AG04449 (cell line): ENCODE data around the gene UMAD1.

Source experiments
- CTCF ChIA-PET: fragments of 350-600 bp; formaldehyde crosslinking; extraction: SDS; loops from one replicate; lab custom pipeline; 2021; ENCODE audit warnings: antibody characterized with exemption; lab: Yijun Ruan, JAX
- POLR2A ChIA-PET: fragments of 400-600, 350-600 bp; formaldehyde crosslinking; extraction: SDS; loops from one replicate; lab custom pipeline; 2020; ENCODE audit warnings: antibody characterized with exemption, inconsistent platforms; lab: Yijun Ruan, JAX
- DNase-seq: peaks from one replicate; pipeline ENCODE4 v3.0.0-alpha.2; 2010; ENCODE audit warnings: low read depth, low spot score
- H3K4me3 ChIP-seq: 2 replicates; pipeline ENCODE4 v1.5.1; 2011; ENCODE audit warnings: low read depth, mild to moderate bottlenecking, control low read depth, low read length
- CTCF ChIP-seq: IDR thresholded peaks from one replicate; pipeline ENCODE4 v1.5.1; 2011; ENCODE audit warnings: mild to moderate bottlenecking, moderate library complexity, low read length, control low read depth, inconsistent platforms; ENCODE audit not compliant: insufficient read depth; ENCODE audit errors: missing control alignments

UMAD1 gene

GRCh38 chr7:7868572-7868899 lies 228.0 kb downstream of the UMAD1 start:
- ChIA-PET CTCF (interaction anchor here (1.1 kb wide), 1 partner anchor 11 kb away, joined by 3 read pairs; no protein-coding TSS in a partner anchor), POLR2A (no interaction called here)
- TF ChIP-seq CTCF = no peak
- no peak overlapping the region for H3K4me3 ChIP-seq
- DNase-seq = no peak

GRCh38 chr7:7869036-7869435 lies 228.5 kb downstream of the UMAD1 start:
- no peak overlapping the region for H3K4me3 ChIP-seq
- ChIA-PET CTCF (interaction anchor here (1.1 kb wide), 1 partner anchor 11 kb away, joined by 3 read pairs; no protein-coding TSS in a partner anchor), POLR2A (no interaction called here)
- TF ChIP-seq CTCF = no peak
- no peak for DNase-seq

GRCh38 chr7:7869651-7870050 lies 229.1 kb downstream of the UMAD1 start:
- no peak for TF ChIP-seq CTCF
- CTCF ChIA-PET = interaction anchor here (1.1 to 1.7 kb wide), 2 partner anchors 8 to 12 kb away, joined by 3 to 4 read pairs; no protein-coding TSS in a partner anchor
- POLR2A ChIA-PET = no interaction called here

GRCh38 chr7:7870555-7870954 lies 230.0 kb downstream of the UMAD1 start:
- ChIA-PET CTCF (interaction anchor here (0.6 to 1.7 kb wide), 2 partner anchors 9 to 328 kb away, joined by 3 to 4 read pairs; no protein-coding TSS in a partner anchor), POLR2A (no interaction called here)
- DNase-seq = no peak
- TF ChIP-seq CTCF = no peak
- H3K4me3 ChIP-seq = no peak overlapping the region

More at GRCh38 chr7:7869651-7870050, 229.1 kb downstream of the UMAD1 start:
- DNase-seq = no peak
- no peak overlapping the region for H3K4me3 ChIP-seq

GRCh38 chr7:7876419-7876818 lies 235.9 kb downstream of the UMAD1 start:
- CTCF ChIA-PET = no interaction called here
- no peak for TF ChIP-seq CTCF
- POLR2A ChIA-PET = no interaction called here
- DNase-seq = no peak
- no peak overlapping the region for H3K4me3 ChIP-seq

GRCh38 chr7:7881581-7881980 lies 241.0 kb downstream of the UMAD1 start:
- H3K4me3 ChIP-seq = no peak overlapping the region
- DNase-seq = no peak
- CTCF ChIA-PET = no interaction called here
- TF ChIP-seq CTCF = no peak
- POLR2A ChIA-PET = no interaction called here
